PC-3 (cell line): Measurements from ENCODE around the gene RPL27A. TPM values are rescaled to one million over a fixed set of nuclear protein-coding genes. Genes with fewer than 3 reads are reported as not detected.
"Not testable (repeated sequence)": the region's sequence is repeated elsewhere in the genome, so short reads cannot be mapped to it uniquely, and the experiment has no call there.

ENCODE experiments used
- ATAC-seq: fragments of 200-7000 bp; cut with Tn5 transposase; 2 replicates; pipeline ENCODE4 v1.9.1; 2020; ENCODE audit warnings: mild to moderate bottlenecking, moderate library complexity
- BruUV-seq: library from RNA; stranded (reverse); fragments of 400-500 nt; replicated peaks from 2 replicates; lab custom pipeline; 2021; lab: Mats Ljungman, UMichigan
- CTCF ChIA-PET: fragments of 300-600 bp; sonication (Branson Sonifier 250); formaldehyde crosslinking; loops from one replicate; lab custom pipeline; 2022; ENCODE audit warnings: antibody characterized with exemption; lab: Charles Lee
- POLR2A ChIA-PET: fragments of 300-600 bp; sonication (Branson Sonifier 250); formaldehyde crosslinking; loops from one replicate; lab custom pipeline; 2022; ENCODE audit warnings: antibody characterized with exemption; ENCODE audit not compliant: unreplicated experiment; lab: Charles Lee
- DNase-seq: peaks from one replicate; pipeline ENCODE4 v3.0.0-alpha.2; 2015
- H2AFZ ChIP-seq: fragments of 300-600 bp; sonication (generic); 2 replicates; pipeline ENCODE4 v1.6.0; 2016; ENCODE audit warnings: antibody characterized with exemption, low read length
- H3F3A ChIP-seq: fragments of 300-600 bp; sonication (generic); one replicate; pipeline ENCODE4 v1.6.0; 2017; ENCODE audit warnings: antibody characterized with exemption, low read length, control low read depth, mild to moderate bottlenecking; ENCODE audit not compliant: unreplicated experiment
- H3K27ac ChIP-seq: fragments of 300-600 bp; sonication (generic); 2 replicates; pipeline ENCODE4 v1.5.1; 2016; ENCODE audit warnings: mild to moderate bottlenecking, low read length
- H3K27me3 ChIP-seq: fragments of 300-600 bp; sonication (generic); 2 replicates; pipeline ENCODE4 v1.6.1; 2016; ENCODE audit warnings: low read length, mixed read lengths
- H3K36me3 ChIP-seq: fragments of 300-600 bp; sonication (generic); 2 replicates; pipeline ENCODE4 v1.6.1; 2016; ENCODE audit warnings: low read depth, mixed run types, low read length, mixed read lengths
- H3K4me1 ChIP-seq: fragments of 300-600 bp; sonication (generic); 2 replicates; pipeline ENCODE4 v1.5.1; 2016; ENCODE audit warnings: low read length; ENCODE audit not compliant: insufficient read depth
- H3K4me2 ChIP-seq: fragments of 300-600 bp; sonication (generic); 2 replicates; pipeline ENCODE4 v1.6.0; 2016; ENCODE audit warnings: low read length
- H3K4me3 ChIP-seq: fragments of 300-600 bp; sonication (generic); 2 replicates; pipeline ENCODE4 v1.5.1; 2016; ENCODE audit warnings: mild to moderate bottlenecking, low read length, mixed read lengths
- H3K79me2 ChIP-seq: fragments of 300-600 bp; sonication (generic); 2 replicates; pipeline ENCODE4 v1.6.1; 2017; ENCODE audit warnings: low read length, mixed read lengths
- H3K9ac ChIP-seq: fragments of 300-600 bp; sonication (generic); 2 replicates; pipeline ENCODE4 v1.6.0; 2016; ENCODE audit warnings: mild to moderate bottlenecking, low read length
- H3K9me2 ChIP-seq: fragments of 300-600 bp; sonication (generic); replicated peaks from 2 replicates; pipeline ENCODE4 v1.6.1; 2016; ENCODE audit warnings: mixed run types, low read length, mixed read lengths
- H3K9me3 ChIP-seq: fragments of 300-600 bp; sonication (generic); 2 replicates; pipeline ENCODE4 v1.6.1; 2016; ENCODE audit warnings: low read length, mixed read lengths
- H4K20me1 ChIP-seq: fragments of 300-600 bp; sonication (generic); 2 replicates; pipeline ENCODE4 v1.6.1; 2016; ENCODE audit warnings: low read length, mixed read lengths
- EZH2 ChIP-seq: fragments of 300-600 bp; sonication (generic); IDR thresholded peaks from one replicate; pipeline ENCODE4 v1.6.1; 2017; ENCODE audit warnings: antibody characterized with exemption, mild to moderate bottlenecking, low read length; ENCODE audit not compliant: unreplicated experiment
- EZH2phosphoT487 ChIP-seq: fragments of 300-600 bp; sonication (generic); IDR thresholded peaks from 2 replicates; pipeline ENCODE4 v1.6.1; 2018; ENCODE audit warnings: mild to moderate bottlenecking, antibody characterized with exemption, low read length, borderline replicate concordance
- intact Hi-C: fragments of 100-400 bp; cut with micrococcal nuclease; formaldehyde crosslinking; loops from 2 replicates; pipeline ENCODE4 v1.9.0; 2023
- total RNA-seq: library from RNA; depleted of rRNA; stranded (reverse); fragments of >200 nt; gene quantifications from 2 replicates; pipeline ENCODE4 v1.2.3, GENCODE V29; 2014
- TF ChIP-seq, protein P1 (sequence below): fragments of 300-600 bp; sonication (generic); conservative IDR thresholded peaks from 2 replicates; pipeline ENCODE4 v1.5.1; 2017; ENCODE audit warnings: antibody characterized with exemption, low read depth, mild to moderate bottlenecking, low read length

The RPL27A gene
- total RNA-seq, 1 experiment from 2014 or later: 1,132 TPM

DNA sequence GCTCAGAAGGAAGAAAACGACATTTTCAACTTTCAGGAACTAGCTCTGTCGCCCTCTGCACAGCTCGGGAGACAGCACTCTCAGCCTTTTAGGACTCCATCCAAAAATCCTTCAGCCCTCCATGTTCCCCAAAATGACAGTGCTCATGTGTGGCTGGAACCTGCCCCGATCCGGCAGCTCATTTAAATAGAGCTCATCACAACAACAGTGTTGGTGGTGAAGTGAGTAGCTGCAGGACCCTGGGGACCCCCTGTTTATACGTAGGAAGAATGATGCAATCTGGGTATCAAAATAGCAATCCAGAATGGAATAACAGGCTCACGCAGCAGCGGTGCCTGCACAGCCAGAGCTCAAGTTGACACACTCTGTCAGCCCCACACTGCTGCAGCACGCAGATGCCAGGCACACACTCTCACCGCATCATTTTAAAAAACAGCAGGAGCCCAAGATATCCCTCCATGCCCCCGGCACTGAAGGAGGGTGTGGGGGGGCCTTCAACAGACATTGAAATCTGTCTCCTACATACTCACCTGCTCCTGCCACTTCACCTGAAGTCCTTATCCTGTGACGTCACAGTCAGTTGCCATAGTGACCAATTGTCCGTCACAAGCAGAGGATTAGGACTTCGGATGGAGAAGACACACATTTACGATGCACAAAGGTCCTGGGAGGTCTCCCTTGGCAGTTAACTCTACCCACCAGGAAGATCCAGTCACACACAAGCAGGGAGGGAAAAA lies 24.1 kb upstream of the RPL27A start:
- DNase-seq (no peak), ATAC-seq (no peak)
- H4K20me1 ChIP-seq: no peaks in the 10 kb centered on the region
- ChIA-PET POLR2A (interaction anchor here (0.6 kb wide), 1 partner anchor 30 kb away, joined by 3 read pairs; no protein-coding TSS in a partner anchor), CTCF (no interaction called here)
- H3K4me1 ChIP-seq: no peaks in the 10 kb centered on the region
- no peak overlapping the region for H3K4me2 ChIP-seq
- no TSS peak for BruUV-seq
- H3K79me2 ChIP-seq: no peaks in the 10 kb centered on the region
- no peak overlapping the region for H3K9ac ChIP-seq
- H2AFZ ChIP-seq: no peak overlapping the region
- no peak overlapping the region for H3K27ac ChIP-seq
- intact Hi-C loops: no loop called here
- H3K9me2 ChIP-seq: no peaks in the 10 kb centered on the region
- no peaks in the 10 kb centered on the region for H3K9me3 ChIP-seq
- no peaks in the 10 kb centered on the region for H3K36me3 ChIP-seq
- H3F3A ChIP-seq: no peaks in the 10 kb centered on the region
- no peaks in the 10 kb centered on the region for H3K27me3 ChIP-seq
- H3K4me3 ChIP-seq: no peak overlapping the region
- TF ChIP-seq, protein P1, sequence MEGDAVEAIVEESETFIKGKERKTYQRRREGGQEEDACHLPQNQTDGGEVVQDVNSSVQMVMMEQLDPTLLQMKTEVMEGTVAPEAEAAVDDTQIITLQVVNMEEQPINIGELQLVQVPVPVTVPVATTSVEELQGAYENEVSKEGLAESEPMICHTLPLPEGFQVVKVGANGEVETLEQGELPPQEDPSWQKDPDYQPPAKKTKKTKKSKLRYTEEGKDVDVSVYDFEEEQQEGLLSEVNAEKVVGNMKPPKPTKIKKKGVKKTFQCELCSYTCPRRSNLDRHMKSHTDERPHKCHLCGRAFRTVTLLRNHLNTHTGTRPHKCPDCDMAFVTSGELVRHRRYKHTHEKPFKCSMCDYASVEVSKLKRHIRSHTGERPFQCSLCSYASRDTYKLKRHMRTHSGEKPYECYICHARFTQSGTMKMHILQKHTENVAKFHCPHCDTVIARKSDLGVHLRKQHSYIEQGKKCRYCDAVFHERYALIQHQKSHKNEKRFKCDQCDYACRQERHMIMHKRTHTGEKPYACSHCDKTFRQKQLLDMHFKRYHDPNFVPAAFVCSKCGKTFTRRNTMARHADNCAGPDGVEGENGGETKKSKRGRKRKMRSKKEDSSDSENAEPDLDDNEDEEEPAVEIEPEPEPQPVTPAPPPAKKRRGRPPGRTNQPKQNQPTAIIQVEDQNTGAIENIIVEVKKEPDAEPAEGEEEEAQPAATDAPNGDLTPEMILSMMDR: no peak
- no peak for TF ChIP-seq EZH2phosphoT487

GRCh38 chr11:8661001-8661795 lies 21.4 kb upstream of the RPL27A start:
- ATAC-seq: no peak
- no peak for DNase-seq
- BruUV-seq: no TSS peak
- H4K20me1 ChIP-seq: no peaks in the 10 kb centered on the region
- no peaks in the 10 kb centered on the region for H3F3A ChIP-seq
- H3K36me3 ChIP-seq: no peaks in the 10 kb centered on the region
- H3K9me2 ChIP-seq: no peaks in the 10 kb centered on the region
- H3K4me1 ChIP-seq: no peaks in the 10 kb centered on the region
- no peak overlapping the region for H3K4me3 ChIP-seq
- H3K79me2 ChIP-seq: no peaks in the 10 kb centered on the region
- no peaks in the 10 kb centered on the region for H3K27me3 ChIP-seq
- TF ChIP-seq EZH2phosphoT487: no peak
- intact Hi-C loops: no loop called here
- no peak overlapping the region for H3K27ac ChIP-seq
- ChIA-PET POLR2A (no interaction called here), CTCF (no interaction called here)
- no peaks in the 10 kb centered on the region for H3K9me3 ChIP-seq
- H3K9ac ChIP-seq: no peak overlapping the region
- H3K4me2 ChIP-seq: no peak overlapping the region
- no peak overlapping the region for H2AFZ ChIP-seq

- Histone ChIP-seq H3K27me3 (no peaks in the 10 kb centered on the region), H3K27ac (no peak overlapping the region), H4K20me1 (no peaks in the 10 kb centered on the region), H3K9ac (no peak overlapping the region), H3K4me1 (no peaks in the 10 kb centered on the region), H3K4me3 (no peak overlapping the region), H3K9me3 (no peaks in the 10 kb centered on the region), H3K9me2 (no peaks in the 10 kb centered on the region), H3K79me2 (no peaks in the 10 kb centered on the region), H3K4me2 (no peak overlapping the region), H3F3A (no peaks in the 10 kb centered on the region), H3K36me3 (no peaks in the 10 kb centered on the region), H2AFZ (no peak overlapping the region)
- POLR2A ChIA-PET: no interaction called here
- intact Hi-C loops: no loop called here
- ATAC-seq (no peak), DNase-seq (no peak)
- TF ChIP-seq EZH2 (no peak), EZH2phosphoT487 (no peak)
- TF ChIP-seq, protein P1: no peak
- CTCF ChIA-PET: no interaction called here
- BruUV-seq: no TSS peak
These were observed 17.4 kb upstream of the RPL27A start for GRCh38 chr11:8665222-8665621.

- H3K27me3 ChIP-seq, CTCF ChIA-PET, H3F3A ChIP-seq, H3K9ac ChIP-seq, BruUV-seq, H3K9me3 ChIP-seq, H4K20me1 ChIP-seq, H3K27ac ChIP-seq, DNase-seq, H3K9me2 ChIP-seq, H3K4me3 ChIP-seq, POLR2A ChIA-PET, H3K79me2 ChIP-seq, H3K36me3 ChIP-seq, H3K4me2 ChIP-seq, H2AFZ ChIP-seq, ATAC-seq, intact Hi-C loops: not testable (repeated sequence)
- peaks cover 18% of the 10 kb centered on the region for H3K4me1 ChIP-seq
These were observed 12.5 kb upstream of the RPL27A start for GRCh38 chr11:8670081-8670480.
